Anterior cingulate cortex (tissue), 58 donors: ENCODE results near the gene PTX3.

Experiments used
- DNase-seq, 58 donors: peaks; one replicate each; lab custom pipeline; 2025; lab: John Stamatoyannopoulos, UW

The PTX3 gene

GRCh38 chr3:157436583-157437291 lies at the start of gene PTX3:
Gene PTX3, plus strand, starts transcription at chr3:157436850. Its CDS starts 84 bp downstream, at chr3:157436934.
- DNase-seq: peak in 7 of 58 donors; percentile 2 to 13 (median 3)

- no peak for DNase-seq
Observed at GRCh38 chr3:157387708-157388435, 48.8 kb upstream of the PTX3 start.

GRCh38 chr3:157388976-157389375 lies 47.7 kb upstream of the PTX3 start:
- no peak for DNase-seq

- DNase-seq: no peak
Observed at GRCh38 chr3:157390713-157391515, 45.7 kb upstream of the PTX3 start.

GRCh38 chr3:157392104-157392503 lies 44.5 kb upstream of the PTX3 start:
- no peak for DNase-seq

- no peak for DNase-seq
Observed at GRCh38 chr3:157393113-157393512, 43.5 kb upstream of the PTX3 start.

- DNase-seq: peak in 1 of 58 donors; percentile 4
Observed at GRCh38 chr3:157394411-157394810, 42.2 kb upstream of the PTX3 start.

- DNase-seq: no peak
Observed at GRCh38 chr3:157398598-157398997, 38.1 kb upstream of the PTX3 start.

- DNase-seq: no peak
Observed at GRCh38 chr3:157404381-157404780, 32.3 kb upstream of the PTX3 start.

- DNase-seq: no peak
Observed at GRCh38 chr3:157405457-157405856, 31.2 kb upstream of the PTX3 start.

GRCh38 chr3:157406394-157406793 lies 30.3 kb upstream of the PTX3 start:
- DNase-seq: no peak

GRCh38 chr3:157407769-157408168 lies 28.9 kb upstream of the PTX3 start:
- no peak for DNase-seq

GRCh38 chr3:157408499-157409149 lies 28.0 kb upstream of the PTX3 start:
- no peak for DNase-seq

GRCh38 chr3:157409516-157409915 lies 27.1 kb upstream of the PTX3 start:
- DNase-seq: no peak

GRCh38 chr3:157410945-157411344 lies 25.7 kb upstream of the PTX3 start:
- DNase-seq: no peak

GRCh38 chr3:157412323-157412855 lies 24.3 kb upstream of the PTX3 start:
- DNase-seq: no peak

GRCh38 chr3:157414861-157415260 lies 21.8 kb upstream of the PTX3 start:
- no peak for DNase-seq

GRCh38 chr3:157416347-157417087 lies 20.1 kb upstream of the PTX3 start:
- DNase-seq: no peak

- DNase-seq: no peak
Observed at GRCh38 chr3:157417247-157417646, 19.4 kb upstream of the PTX3 start.

- no peak for DNase-seq
Observed at GRCh38 chr3:157418104-157418503, 18.5 kb upstream of the PTX3 start.
